Measurements from ENCODE around the gene EMX1. TPM values are rescaled to one million over a fixed set of nuclear protein-coding genes. Genes with fewer than 3 reads are reported as not detected.

The EMX1 gene
- polyA plus RNA-seq, 6 donors from 2014 or later: 0.12 TPM; not detected in 5

GRCh38 chr2:72964146-72964525 lies 46.8 kb downstream of the EMX1 start:
- H3K27ac Mint-ChIP-seq: no peak overlapping the region
- no peaks in the 10 kb centered on the region for H3K27me3 Mint-ChIP-seq
- no peaks in the 10 kb centered on the region for H3K36me3 Mint-ChIP-seq

GRCh38 chr2:72965016-72965415 lies 47.7 kb downstream of the EMX1 start:
- Mint-ChIP-seq H3K27me3 (no peaks in the 10 kb centered on the region), H3K4me3 (no peak overlapping the region), H3K36me3 (no peaks in the 10 kb centered on the region), H3K27ac (no peak overlapping the region), H3K9me3 (no peaks in the 10 kb centered on the region), H3K4me1 (no peaks in the 10 kb centered on the region)
- no peak for DNase-seq
- no peak for ATAC-seq (ENCODE audit: low read depth in 2 of 2)

More at GRCh38 chr2:72964146-72964525, 46.8 kb downstream of the EMX1 start:
- Mint-ChIP-seq H3K4me1 (no peaks in the 10 kb centered on the region), H3K4me3 (no peak overlapping the region), H3K9me3 (no peaks in the 10 kb centered on the region)
- DNase-seq: no peak
- no peak for ATAC-seq (ENCODE audit: low read depth in 2 of 2)

GRCh38 chr2:72965770-72966450 lies 48.6 kb downstream of the EMX1 start:
- Mint-ChIP-seq H3K27ac (no peak overlapping the region), H3K9me3 (no peaks in the 10 kb centered on the region), H3K4me3 (no peak overlapping the region), H3K36me3 (no peaks in the 10 kb centered on the region), H3K27me3 (no peaks in the 10 kb centered on the region), H3K4me1 (no peaks in the 10 kb centered on the region)
- no peak for ATAC-seq (ENCODE audit: low read depth in 2 of 2)
- DNase-seq: no peak

- Mint-ChIP-seq H3K4me1 (no peaks in the 10 kb centered on the region), H3K4me3 (no peak overlapping the region), H3K36me3 (no peaks in the 10 kb centered on the region), H3K27me3 (no peaks in the 10 kb centered on the region), H3K9me3 (no peaks in the 10 kb centered on the region), H3K27ac (no peak overlapping the region)
- ATAC-seq (ENCODE audit: low read depth in 2 of 2): no peak
- no peak for DNase-seq
Observed at GRCh38 chr2:72968286-72968685, 51.0 kb downstream of the EMX1 start.

- no peak overlapping the region for H3K27ac Mint-ChIP-seq
- no peak for ATAC-seq (ENCODE audit: low read depth in 2 of 2)
Observed at GRCh38 chr2:72969706-72970105, 52.4 kb downstream of the EMX1 start.

GRCh38 chr2:72971036-72971435 lies 53.7 kb downstream of the EMX1 start:
- Mint-ChIP-seq H3K27ac (no peak overlapping the region), H3K27me3 (no peaks in the 10 kb centered on the region), H3K4me1 (peaks cover 0 to 5% (median 0%) of the 10 kb centered on the region in 3 donors), H3K4me3 (peak overlapping the region in 1 of 8 donors; percentile 16), H3K36me3 (no peaks in the 10 kb centered on the region), H3K9me3 (no peaks in the 10 kb centered on the region)
- DNase-seq (no peak), ATAC-seq (ENCODE audit: low read depth in 2 of 2) (no peak)

More at GRCh38 chr2:72969706-72970105, 52.4 kb downstream of the EMX1 start:
- Mint-ChIP-seq H3K4me1 (peaks cover 0 to 5% (median 0%) of the 10 kb centered on the region in 3 donors), H3K9me3 (no peaks in the 10 kb centered on the region), H3K4me3 (peak overlapping the region in 1 of 8 donors; percentile 64), H3K27me3 (no peaks in the 10 kb centered on the region), H3K36me3 (no peaks in the 10 kb centered on the region)
- DNase-seq: no peak

- Mint-ChIP-seq H3K27ac (peak overlapping the region in 1 of 6 donors; percentile 63), H3K27me3 (no peaks in the 10 kb centered on the region), H3K36me3 (no peaks in the 10 kb centered on the region), H3K4me1 (peaks cover 0 to 5% (median 0%) of the 10 kb centered on the region in 3 donors), H3K4me3 (no peak overlapping the region), H3K9me3 (no peaks in the 10 kb centered on the region)
- ATAC-seq (ENCODE audit: low read depth in 2 of 2): no peak
- DNase-seq: no peak
Observed at GRCh38 chr2:72972352-72973136, 55.2 kb downstream of the EMX1 start.

- Mint-ChIP-seq H3K4me1 (peaks cover 0 to 5% (median 0%) of the 10 kb centered on the region in 3 donors), H3K4me3 (peak overlapping the region in 1 of 8 donors; percentile 17), H3K27ac (no peak overlapping the region), H3K27me3 (no peaks in the 10 kb centered on the region), H3K36me3 (no peaks in the 10 kb centered on the region), H3K9me3 (no peaks in the 10 kb centered on the region)
- ATAC-seq (ENCODE audit: low read depth in 2 of 2) (no peak), DNase-seq (no peak)
Observed at GRCh38 chr2:72973137-72973535, 55.8 kb downstream of the EMX1 start.

GRCh38 chr2:72973566-72974435 lies 56.5 kb downstream of the EMX1 start:
- ATAC-seq (ENCODE audit: low read depth in 2 of 2) (peak; percentile 50 to 71), DNase-seq (peak; percentile 12)
- no peaks in the 10 kb centered on the region for H3K36me3 Mint-ChIP-seq
- no peaks in the 10 kb centered on the region for H3K27me3 Mint-ChIP-seq
- no peak overlapping the region for H3K4me3 Mint-ChIP-seq
- peaks cover 0 to 5% (median 0%) of the 10 kb centered on the region in 3 donors for H3K4me1 Mint-ChIP-seq
- peak overlapping the region in 1 of 6 donors; percentile 44 for H3K27ac Mint-ChIP-seq
- H3K9me3 Mint-ChIP-seq: no peaks in the 10 kb centered on the region

GRCh38 chr2:72974436-72974754 lies 57.1 kb downstream of the EMX1 start:
- H3K36me3 Mint-ChIP-seq: no peaks in the 10 kb centered on the region
- peaks cover 0 to 5% (median 0%) of the 10 kb centered on the region in 3 donors for H3K4me1 Mint-ChIP-seq
- no peak for ATAC-seq (ENCODE audit: low read depth in 2 of 2)
- no peak for DNase-seq
- no peaks in the 10 kb centered on the region for H3K27me3 Mint-ChIP-seq
- no peak overlapping the region for H3K4me3 Mint-ChIP-seq
- no peaks in the 10 kb centered on the region for H3K9me3 Mint-ChIP-seq
- peak overlapping the region in 1 of 6 donors; percentile 44 for H3K27ac Mint-ChIP-seq

- Mint-ChIP-seq H3K4me1 (peaks cover 3 to 8% (median 4%) of the 10 kb centered on the region in 3 donors), H3K4me3 (no peak overlapping the region), H3K27me3 (no peaks in the 10 kb centered on the region), H3K36me3 (no peaks in the 10 kb centered on the region), H3K27ac (no peak overlapping the region), H3K9me3 (no peaks in the 10 kb centered on the region)
- DNase-seq (no peak), ATAC-seq (ENCODE audit: low read depth in 2 of 2) (no peak)
Observed at GRCh38 chr2:72975017-72975416, 57.7 kb downstream of the EMX1 start.

GRCh38 chr2:72979896-72980295 lies 62.6 kb downstream of the EMX1 start:
- Mint-ChIP-seq H3K27ac (peak overlapping the region in 3 of 6 donors; percentile 11 to 66 (median 19)), H3K36me3 (no peaks in the 10 kb centered on the region), H3K4me3 (peak overlapping the region in 1 of 8 donors; percentile 48), H3K9me3 (no peaks in the 10 kb centered on the region), H3K27me3 (no peaks in the 10 kb centered on the region), H3K4me1 (peaks cover 6 to 19% (median 14%) of the 10 kb centered on the region in 3 donors)
- DNase-seq (peak; percentile 33), ATAC-seq (ENCODE audit: low read depth in 2 of 2) (peak; percentile 83 to 95)

- ATAC-seq (ENCODE audit: low read depth in 2 of 2): no peak
- H3K4me1 Mint-ChIP-seq: peaks cover 6 to 19% (median 14%) of the 10 kb centered on the region in 3 donors
- DNase-seq: no peak
- no peak overlapping the region for H3K4me3 Mint-ChIP-seq
- no peaks in the 10 kb centered on the region for H3K27me3 Mint-ChIP-seq
- no peaks in the 10 kb centered on the region for H3K9me3 Mint-ChIP-seq
- H3K36me3 Mint-ChIP-seq: no peaks in the 10 kb centered on the region
- H3K27ac Mint-ChIP-seq: peak overlapping the region in 3 of 6 donors; percentile 6 to 41 (median 34)
Observed at GRCh38 chr2:72980535-72981217, 63.4 kb downstream of the EMX1 start.
